IMR-90 (cell line): ENCODE results near the gene MCTP1. TPM values are rescaled to one million over a fixed set of nuclear protein-coding genes. Genes with fewer than 3 reads are reported as not detected.

Experiments used
- ATAC-seq: fragments of 200-7000 bp; cut with Tn5 transposase; 2 replicates; pipeline ENCODE4 v1.9.1; 2020; ENCODE audit warnings: low read depth, mild to moderate bottlenecking, moderate library complexity
- BruUV-seq: library from RNA; stranded (reverse); fragments of 400-500 nt; replicated peaks from 2 replicates; lab custom pipeline; 2021; lab: Mats Ljungman, UMichigan
- CTCF ChIA-PET: fragments of 300-600 bp; formaldehyde crosslinking; extraction: SDS; loops from one replicate; lab custom pipeline; 2021; ENCODE audit warnings: antibody characterized with exemption; lab: Yijun Ruan, JAX
- POLR2A ChIA-PET: fragments of 300-600 bp; sonication (Branson Sonifier 250); formaldehyde crosslinking; loops from one replicate; lab custom pipeline; 2022; ENCODE audit warnings: antibody characterized with exemption; ENCODE audit not compliant: unreplicated experiment; lab: Charles Lee
- DNase-seq: peaks from one replicate; pipeline ENCODE4 v3.0.0; 2013
- H2AFZ ChIP-seq: replicated peaks from 2 replicates; pipeline ENCODE3; 2013; ENCODE audit warnings: low read length, mild to moderate bottlenecking; ENCODE audit not compliant: poor library complexity
- H2AK5ac ChIP-seq: 2 replicates; pipeline ENCODE4 v1.6.1; 2013; ENCODE audit warnings: low read depth, low read length, inconsistent platforms
- H2AK9ac ChIP-seq: replicated peaks from 2 replicates; pipeline ENCODE3; 2013; ENCODE audit warnings: mild to moderate bottlenecking, low read depth, low read length, moderate library complexity; ENCODE audit not compliant: poor library complexity
- H2BK120ac ChIP-seq: 2 replicates; pipeline ENCODE4 v1.6.1; 2013; ENCODE audit warnings: low read depth, low read length, inconsistent platforms
- H2BK15ac ChIP-seq: 3 replicates; pipeline ENCODE4 v1.6.1; 2013; ENCODE audit warnings: low read depth, low read length, inconsistent platforms
- H2BK20ac ChIP-seq: 2 replicates; pipeline ENCODE4 v1.6.1; 2013; ENCODE audit warnings: low read depth, mild to moderate bottlenecking, inconsistent platforms, low read length, moderate library complexity
- H2BK5ac ChIP-seq: 2 replicates; pipeline ENCODE4 v1.6.1; 2013; ENCODE audit warnings: mild to moderate bottlenecking, low read depth, low read length, inconsistent platforms; ENCODE audit not compliant: poor library complexity, severe bottlenecking
- H3K14ac ChIP-seq: replicated peaks from 2 replicates; pipeline ENCODE4 v1.6.1; 2013; ENCODE audit warnings: low read depth, low read length, inconsistent platforms
- H3K18ac ChIP-seq: 2 replicates; pipeline ENCODE4 v1.6.1; 2013; ENCODE audit warnings: low read depth, low read length, control low read depth
- H3K23ac ChIP-seq: 2 replicates; pipeline ENCODE4 v1.6.1; 2013; ENCODE audit warnings: low read depth, low read length, inconsistent platforms
- H3K27ac ChIP-seq: 2 replicates; pipeline ENCODE4 v1.5.1; 2013; ENCODE audit warnings: mild to moderate bottlenecking, control low read depth, low read length; ENCODE audit not compliant: insufficient read depth
- H3K27me3 ChIP-seq: 2 replicates; pipeline ENCODE4 v1.6.1; 2013; ENCODE audit warnings: low read length; ENCODE audit not compliant: control insufficient read depth, insufficient read depth
- H3K36me3 ChIP-seq: 2 replicates; pipeline ENCODE4 v1.6.1; 2013; ENCODE audit warnings: low read length, mixed read lengths; ENCODE audit not compliant: control insufficient read depth, insufficient read depth
- H3K4ac ChIP-seq: 2 replicates; pipeline ENCODE4 v1.6.1; 2013; ENCODE audit warnings: low read depth, low read length, inconsistent platforms
- H3K4me1 ChIP-seq: 2 replicates; pipeline ENCODE4 v1.6.1; 2013; ENCODE audit warnings: low read length, mixed read lengths; ENCODE audit not compliant: control insufficient read depth, insufficient read depth
- H3K4me2 ChIP-seq: 2 replicates; pipeline ENCODE4 v1.6.1; 2013; ENCODE audit warnings: low read depth, mild to moderate bottlenecking, control low read depth, low read length, moderate library complexity
- H3K4me3 ChIP-seq: 2 replicates; pipeline ENCODE4 v1.5.1; 2013; ENCODE audit warnings: low read depth, mild to moderate bottlenecking, control low read depth, low read length, moderate library complexity; ENCODE audit not compliant: insufficient read depth
- H3K56ac ChIP-seq: 2 replicates; pipeline ENCODE4 v1.6.1; 2013; ENCODE audit warnings: low read length, inconsistent platforms; ENCODE audit not compliant: insufficient read depth; ENCODE audit errors: extremely low read depth
- H3K79me1 ChIP-seq, 2 experiments: 2 replicates each; pipeline ENCODE4 v1.6.1; 2013; ENCODE audit warnings: low read length in 2 of 2, inconsistent platforms in 1 of 2, low read depth in 1 of 2
- H3K9ac ChIP-seq: 2 replicates; pipeline ENCODE4 v1.6.1; 2013; ENCODE audit warnings: low read depth, low read length, control low read depth
- H3K9me1 ChIP-seq: 2 replicates; pipeline ENCODE4 v1.6.1; 2013; ENCODE audit warnings: low read length, inconsistent platforms; ENCODE audit not compliant: insufficient read depth
- H3K9me3 ChIP-seq: 2 replicates; pipeline ENCODE4 v1.6.1; 2013; ENCODE audit warnings: low read length; ENCODE audit not compliant: control insufficient read depth, insufficient read depth
- H4K20me1 ChIP-seq: 2 replicates; pipeline ENCODE4 v1.6.1; 2013; ENCODE audit warnings: low read length, inconsistent platforms; ENCODE audit not compliant: insufficient read depth
- H4K5ac ChIP-seq: 2 replicates; pipeline ENCODE4 v1.6.1; 2013; ENCODE audit warnings: mild to moderate bottlenecking, low read depth, low read length, control low read depth
- H4K8ac ChIP-seq, 2 experiments: 2 replicates each; pipeline ENCODE4 v1.6.1; 2013; ENCODE audit warnings: low read depth in 2 of 2, low read length in 2 of 2, control low read depth in 1 of 2, inconsistent platforms in 1 of 2
- H4K91ac ChIP-seq: 2 replicates; pipeline ENCODE4 v1.6.1; 2013; ENCODE audit warnings: low read depth, low read length, inconsistent platforms; ENCODE audit not compliant: insufficient read depth
- BHLHE40 ChIP-seq: fragments of 150-350 bp; IDR thresholded peaks from 2 replicates; pipeline ENCODE4 v1.6.1; 2016; ENCODE audit warnings: mild to moderate bottlenecking, low read depth, low read length
- CEBPB ChIP-seq: IDR thresholded peaks from 2 replicates; pipeline ENCODE4 v1.6.1; 2012; ENCODE audit warnings: low read depth, low read length, improper control_type of control experiment
- CHD1 ChIP-seq: IDR thresholded peaks from 2 replicates; pipeline ENCODE4 v1.6.1; 2012; ENCODE audit warnings: low read depth, low read length, improper control_type of control experiment
- CTCF ChIP-seq: conservative IDR thresholded peaks from 2 replicates; pipeline ENCODE4 v1.5.1; 2012; ENCODE audit warnings: mild to moderate bottlenecking, low read depth, low read length, improper control_type of control experiment
- ELK1 ChIP-seq: fragments of 150-350 bp; IDR thresholded peaks from 2 replicates; pipeline ENCODE4 v1.6.1; 2016; ENCODE audit warnings: low read depth, mild to moderate bottlenecking, low read length, moderate library complexity, borderline replicate concordance
- FOS ChIP-seq: fragments of 150-350 bp; IDR thresholded peaks from 2 replicates; pipeline ENCODE4 v1.6.1; 2016; ENCODE audit warnings: low read depth, low read length
- MAFK ChIP-seq: IDR thresholded peaks from 2 replicates; pipeline ENCODE4 v1.6.1; 2012; ENCODE audit warnings: low read depth, low read length, improper control_type of control experiment
- MAZ ChIP-seq: IDR thresholded peaks from 2 replicates; pipeline ENCODE4 v1.6.1; 2012; ENCODE audit warnings: low read depth, mild to moderate bottlenecking, low read length, improper control_type of control experiment, moderate library complexity, borderline replicate concordance
- MXI1 ChIP-seq: IDR thresholded peaks from 2 replicates; pipeline ENCODE4 v1.6.1; 2012; ENCODE audit warnings: low read depth, mild to moderate bottlenecking, low read length, moderate library complexity, borderline replicate concordance
- NFE2L2 ChIP-seq: fragments of 150-350 bp; IDR thresholded peaks from 2 replicates; pipeline ENCODE4 v1.6.1; 2016; ENCODE audit warnings: low read depth, mild to moderate bottlenecking, low read length
- POLR2A ChIP-seq: IDR thresholded peaks from 2 replicates; pipeline ENCODE4 v1.6.1; 2012; ENCODE audit warnings: mild to moderate bottlenecking, low read depth, low read length
- RAD21 ChIP-seq: IDR thresholded peaks from 2 replicates; pipeline ENCODE4 v1.6.1; 2012; ENCODE audit warnings: low read length, improper control_type of control experiment
- RCOR1 ChIP-seq: IDR thresholded peaks from 2 replicates; pipeline ENCODE4 v1.6.1; 2012; ENCODE audit warnings: mild to moderate bottlenecking, low read length, improper control_type of control experiment; ENCODE audit not compliant: insufficient replicate concordance
- RFX5 ChIP-seq: IDR thresholded peaks from 2 replicates; pipeline ENCODE4 v1.8.0; 2012; ENCODE audit warnings: low read depth, mild to moderate bottlenecking, low read length, moderate library complexity
- SMC3 ChIP-seq: fragments of 150-350 bp; IDR thresholded peaks from 2 replicates; pipeline ENCODE4 v1.6.1; 2016; ENCODE audit warnings: low read depth, mild to moderate bottlenecking, antibody characterized with exemption, low read length, moderate library complexity
- USF2 ChIP-seq: fragments of 150-350 bp; IDR thresholded peaks from 2 replicates; pipeline ENCODE4 v1.6.1; 2017; ENCODE audit warnings: mild to moderate bottlenecking, antibody characterized with exemption, low read length, low read depth
- WGBS, 2 experiments: methylation state at CpG; one replicate each; pipeline versions ENCODE4 v1.1.5 to v1.1.7; 2013; ENCODE audit warnings: missing lambda C conversion rate in 2 of 2; ENCODE audit not compliant: insufficient read length in 1 of 2; ENCODE audit errors: extremely low coverage in 2 of 2; 5-methylcytosine and 5-hydroxymethylcytosine counted together
- dilution Hi-C: fragments of 300-500 bp; cut with HindIII; formaldehyde crosslinking; loops from one replicate; pipeline ENCODE4 v1.14.3; 2018; ENCODE audit warnings: low sequenced_read_pairs; ENCODE audit not compliant: unreplicated experiment
- in situ Hi-C: fragments of 300-500 bp; cut with MboI; formaldehyde crosslinking; loops from 3 replicates; pipeline ENCODE4 v1.14.3; 2019; ENCODE audit warnings: low sequenced_read_pairs, inconsistent platforms, mixed read lengths
- intact Hi-C: fragments of 100-400 bp; cut with micrococcal nuclease; formaldehyde crosslinking; loops from 2 replicates; pipeline ENCODE4 v1.10.0; 2022
- polyA plus RNA-seq, 3 experiments: library from polyadenylated mRNA; depleted of rRNA; stranded (reverse); fragments of >200 nt; gene quantifications; 2 replicates each; pipeline ENCODE4 v1.2.3, GENCODE V29; 2012; ENCODE audit warnings: low replicate concordance in 1 of 3
- total RNA-seq: library from RNA; depleted of rRNA; stranded (reverse); fragments of >200 nt; gene quantifications from 2 replicates; pipeline ENCODE4 v1.2.3, GENCODE V29; 2012

MCTP1 gene
- total and polyA plus RNA-seq, 2 of the 4 experiments (the other 2 are of a cell fraction), result 0.21 TPM; not detected in 1

- POLR2A ChIA-PET, result no interaction called here
- no peak overlapping the region for H2AK5ac ChIP-seq
- no peaks in the 10 kb centered on the region for H3K4me1 ChIP-seq
- H3K23ac ChIP-seq, result no peak overlapping the region
- no peaks in the 10 kb centered on the region for H4K20me1 ChIP-seq
- no peak overlapping the region for H4K5ac ChIP-seq
- no peak overlapping the region for H4K91ac ChIP-seq
- intact Hi-C loops, result loop anchor here (10.0 kb wide), 1 partner anchor 941 kb away; no protein-coding TSS in a partner anchor
- no peaks in the 10 kb centered on the region for H3K36me3 ChIP-seq
- dilution Hi-C loops, result no loop called here
- no peak overlapping the region for H4K8ac ChIP-seq
- no peak overlapping the region for H3K18ac ChIP-seq
- H3K9me3 ChIP-seq, result no peaks in the 10 kb centered on the region
- no peak overlapping the region for H2AFZ ChIP-seq
- H2BK20ac ChIP-seq, result no peak overlapping the region
- H3K4me2 ChIP-seq, result no peak overlapping the region
- H3K27me3 ChIP-seq, result no peaks in the 10 kb centered on the region
- H3K4me3 ChIP-seq, result no peak overlapping the region
- no peak overlapping the region for H3K9ac ChIP-seq
- in situ Hi-C loops, result no loop called here
- no peak overlapping the region for H3K14ac ChIP-seq
- no peak overlapping the region for H2BK15ac ChIP-seq
- no peaks in the 10 kb centered on the region for H3K9me1 ChIP-seq
- H3K79me1 ChIP-seq, result no peaks in the 10 kb centered on the region
- H3K56ac ChIP-seq, result no peak overlapping the region
- no CpG with 5 or more reads among the region's 6 CpGs for WGBS, 2 experiments
- H2BK5ac ChIP-seq, result no peak overlapping the region
- H3K4ac ChIP-seq, result no peak overlapping the region
- no peak overlapping the region for H2AK9ac ChIP-seq
- TF ChIP-seq MXI1, result no peak
- TF ChIP-seq RAD21, result no peak
- TF ChIP-seq MAFK, result no peak
- no peak for TF ChIP-seq POLR2A
- TF ChIP-seq ELK1, result no peak
- TF ChIP-seq CEBPB, result no peak
- no peak for TF ChIP-seq SMC3
- TF ChIP-seq MAZ, result no peak
- TF ChIP-seq CTCF, result no peak
- no peak for TF ChIP-seq CHD1
- TF ChIP-seq RCOR1, result no peak
- TF ChIP-seq NFE2L2, result no peak
- TF ChIP-seq USF2, result no peak
- TF ChIP-seq RFX5, result no peak
- TF ChIP-seq BHLHE40, result no peak
- TF ChIP-seq FOS, result no peak
- ATAC-seq, result no peak
- H2BK120ac ChIP-seq, result no peak overlapping the region
- CTCF ChIA-PET, result no interaction called here
- H3K27ac ChIP-seq, result no peak overlapping the region
- DNase-seq, result no peak
- no TSS peak for BruUV-seq
Observed at GRCh38 chr5:94855543-94855942, 429.4 kb downstream of the MCTP1 start.
